ENCODE measurements around the gene CALM3. TPM values are rescaled to one million over a fixed set of nuclear protein-coding genes. Genes with fewer than 3 reads are reported as not detected.

The CALM3 gene
- total and polyA plus RNA-seq, 2 of the 13 experiments (the other 11 are each of a cell fraction or from before 2014, with no cell fraction given): 239 to 258 TPM

GRCh38 chr19:46603195-46603637, 2.1 kb downstream of the CALM3 start (continued):
- TF ChIP-seq, protein P1, sequence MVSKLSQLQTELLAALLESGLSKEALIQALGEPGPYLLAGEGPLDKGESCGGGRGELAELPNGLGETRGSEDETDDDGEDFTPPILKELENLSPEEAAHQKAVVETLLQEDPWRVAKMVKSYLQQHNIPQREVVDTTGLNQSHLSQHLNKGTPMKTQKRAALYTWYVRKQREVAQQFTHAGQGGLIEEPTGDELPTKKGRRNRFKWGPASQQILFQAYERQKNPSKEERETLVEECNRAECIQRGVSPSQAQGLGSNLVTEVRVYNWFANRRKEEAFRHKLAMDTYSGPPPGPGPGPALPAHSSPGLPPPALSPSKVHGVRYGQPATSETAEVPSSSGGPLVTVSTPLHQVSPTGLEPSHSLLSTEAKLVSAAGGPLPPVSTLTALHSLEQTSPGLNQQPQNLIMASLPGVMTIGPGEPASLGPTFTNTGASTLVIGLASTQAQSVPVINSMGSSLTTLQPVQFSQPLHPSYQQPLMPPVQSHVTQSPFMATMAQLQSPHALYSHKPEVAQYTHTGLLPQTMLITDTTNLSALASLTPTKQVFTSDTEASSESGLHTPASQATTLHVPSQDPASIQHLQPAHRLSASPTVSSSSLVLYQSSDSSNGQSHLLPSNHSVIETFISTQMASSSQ (IDR thresholded peaks at IDR 0.05; ENCODE audit: low read depth): peak; percentile 33; the same call in 1 of the 2 replicates
- TF ChIP-seq, protein P1 (CRISPR knock-in tag; IDR thresholded peaks at IDR 0.05; ENCODE audit: borderline replicate concordance): peak; percentile 47; the same call in 1 of the 2 replicates
- peak; percentile 27; the same call in 1 of the 2 replicates for TF ChIP-seq ZNF414 (CRISPR knock-in tag; IDR thresholded peaks at IDR 0.05)
- peak; percentile 78 for TF ChIP-seq ARID5B (CRISPR knock-in tag; IDR thresholded peaks at IDR 0.05)
- peak; percentile 80 for TF ChIP-seq SAP130 (CRISPR knock-in tag; IDR thresholded peaks at IDR 0.05; ENCODE audit: low read depth)
- 0 out of 2 replicates have a peak, but pooled peaks have one; percentile 20 for TF ChIP-seq ZFP1 (CRISPR knock-in tag; IDR thresholded peaks at IDR 0.05)
- peak; percentile 41; the same call in 1 of the 2 replicates for TF ChIP-seq ZNF501 (CRISPR knock-in tag; IDR thresholded peaks at IDR 0.05)
- 0 out of 2 replicates have a peak, but pooled peaks have one; percentile 43 for TF ChIP-seq GZF1 (CRISPR knock-in tag; IDR thresholded peaks at IDR 0.05)
- TF ChIP-seq POLR2AphosphoS5 (IDR thresholded peaks at IDR 0.05; ENCODE audit: low read depth, low read length): peak; percentile 88
- no peak for TF ChIP-seq ZFP36L1 (CRISPR knock-in tag; IDR thresholded peaks at IDR 0.05)
- TF ChIP-seq ASH2L (IDR thresholded peaks at IDR 0.05; ENCODE audit: insufficient read length, low read depth, low read length): peak; percentile 68
- no peak for TF ChIP-seq SP4 (CRISPR knock-in tag; IDR thresholded peaks at IDR 0.05)
- peak; percentile 87; the same call in 1 of the 2 replicates for TF ChIP-seq POLR2AphosphoS2 (IDR thresholded peaks at IDR 0.05; ENCODE audit: low read depth, low read length)
- no peak for TF ChIP-seq ZNF766 (CRISPR knock-in tag; IDR thresholded peaks at IDR 0.05; ENCODE audit: borderline replicate concordance)
- TF ChIP-seq ATF7 (IDR thresholded peaks at IDR 0.05): no peak
- TF ChIP-seq ATF7 (CRISPR knock-in tag; IDR thresholded peaks at IDR 0.05): 0 out of 2 replicates have a peak, but pooled peaks have one; percentile 62
- TF ChIP-seq, protein P2, sequence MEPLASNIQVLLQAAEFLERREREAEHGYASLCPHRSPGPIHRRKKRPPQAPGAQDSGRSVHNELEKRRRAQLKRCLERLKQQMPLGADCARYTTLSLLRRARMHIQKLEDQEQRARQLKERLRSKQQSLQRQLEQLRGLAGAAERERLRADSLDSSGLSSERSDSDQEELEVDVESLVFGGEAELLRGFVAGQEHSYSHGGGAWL (CRISPR knock-in tag; IDR thresholded peaks at IDR 0.05): no peak
- peak; percentile 16; the same call in 1 of the 3 replicates for TF ChIP-seq MXI1 (IDR thresholded peaks at IDR 0.05; ENCODE audit: borderline replicate concordance, low read depth, low read length)
- TF ChIP-seq PATZ1 (CRISPR knock-in tag; IDR thresholded peaks at IDR 0.05): peak; percentile 91
- TF ChIP-seq POLR2G (IDR thresholded peaks at IDR 0.05; ENCODE audit: low read depth, low read length): peak; percentile 75

Data from HepG2 (cell line).